ENCODE results near the gene NEXN. TPM values are rescaled to one million over a fixed set of nuclear protein-coding genes. Genes with fewer than 3 reads are reported as not detected.

The NEXN gene
- total and polyA plus RNA-seq, 2 donors (not counting 1 experiment from before 2014, with no cell fraction given), result 0.07 to 0.81 TPM

DNA sequence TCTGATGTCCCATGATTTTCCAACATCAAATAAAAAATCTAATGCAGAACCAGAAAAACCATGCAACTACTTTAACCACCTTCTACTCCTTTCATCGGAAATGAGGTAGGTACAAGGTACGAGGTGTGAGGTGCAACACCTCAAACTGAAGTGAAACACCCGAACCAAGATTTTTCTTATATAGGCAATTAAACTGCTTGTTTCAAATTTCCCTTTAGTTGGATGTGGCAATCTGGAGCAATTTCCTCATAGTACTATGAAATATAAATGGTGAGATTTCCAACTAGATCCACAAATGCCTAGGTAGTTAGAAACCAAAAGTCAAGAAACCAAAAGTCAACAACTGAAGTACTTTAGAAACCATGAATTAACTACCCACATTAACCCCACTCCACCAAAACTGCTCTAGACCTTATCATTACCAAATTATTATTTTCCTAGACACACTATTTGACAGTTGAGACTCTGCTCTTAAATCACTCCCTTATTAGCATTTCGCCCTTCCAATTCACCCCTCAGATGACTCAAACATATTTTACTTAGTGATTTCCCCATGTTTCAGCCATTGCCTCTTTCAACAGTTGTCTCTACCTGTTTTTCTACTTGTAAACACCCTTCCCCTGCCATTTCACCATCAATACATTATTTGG, 52.6 kb downstream of the NEXN start:
- intact Hi-C loops (cut with micrococcal nuclease), result no loop called here
- H3K27ac ChIP-seq (ENCODE audit: low read length in 2 of 2), result no peak overlapping the region
- ChIA-PET CTCF (no interaction called here), POLR2A (no interaction called here)
- no peaks in the 10 kb centered on the region for H3K27me3 Mint-ChIP-seq
- no peak overlapping the region for H3K4me3 ChIP-seq (ENCODE audit: control extremely low read depth in 1 of 5, extremely low read depth in 1 of 5, insufficient read depth in 1 of 5, low read depth in 2 of 5, low read length in 4 of 5)
- no peak overlapping the region for H3K4me2 ChIP-seq (replicated peaks; ENCODE audit: low read depth, low read length, poor library complexity, severe bottlenecking)
- DNase-seq (no peak), ATAC-seq (ENCODE audit: low read depth) (no peak)
- no peaks in the 10 kb centered on the region for H3K79me2 ChIP-seq (ENCODE audit: control insufficient read depth, insufficient read depth, low read length)
- H3K9ac ChIP-seq (ENCODE audit: low read length), result no peak overlapping the region
- no peak overlapping the region for H3K27ac Mint-ChIP-seq
- H3K4me1 ChIP-seq (ENCODE audit: control insufficient read depth in 2 of 2, insufficient read depth in 2 of 2, low read length in 2 of 2), result no peaks in the 10 kb centered on the region
- no peaks in the 10 kb centered on the region for H3K9me3 Mint-ChIP-seq (ENCODE audit: insufficient read depth)
- no peaks in the 10 kb centered on the region for H3K9me3 ChIP-seq (ENCODE audit: control extremely low read depth in 1 of 3, control insufficient read depth in 2 of 3, insufficient read depth in 1 of 3, low read length in 2 of 3)
- H3K36me3 ChIP-seq (replicated peaks in 1 of 2; ENCODE audit: control extremely low read depth in 1 of 2, control insufficient read depth in 1 of 2, extremely low read depth in 1 of 2, insufficient read depth in 2 of 2, low read length in 1 of 2), result peaks cover 3 to 13% of the 10 kb centered on the region in 2 experiments
- no peaks in the 10 kb centered on the region for H4K20me1 ChIP-seq (ENCODE audit: control insufficient read depth, insufficient read depth, low read length, poor library complexity, severe bottlenecking)
- peaks cover 1% of the 10 kb centered on the region for H3K4me1 Mint-ChIP-seq
- H3K4me3 Mint-ChIP-seq, result no peak overlapping the region
- H3K27me3 ChIP-seq (replicated peaks in 1 of 4; ENCODE audit: control extremely low read depth in 1 of 4, control insufficient read depth in 3 of 4, insufficient read depth in 4 of 4, low read length in 3 of 4), result no peaks in the 10 kb centered on the region
- 100% methylated on average over 1 of the region's 4 CpGs for WGBS (ENCODE audit: insufficient coverage)
- TF ChIP-seq, protein P1, sequence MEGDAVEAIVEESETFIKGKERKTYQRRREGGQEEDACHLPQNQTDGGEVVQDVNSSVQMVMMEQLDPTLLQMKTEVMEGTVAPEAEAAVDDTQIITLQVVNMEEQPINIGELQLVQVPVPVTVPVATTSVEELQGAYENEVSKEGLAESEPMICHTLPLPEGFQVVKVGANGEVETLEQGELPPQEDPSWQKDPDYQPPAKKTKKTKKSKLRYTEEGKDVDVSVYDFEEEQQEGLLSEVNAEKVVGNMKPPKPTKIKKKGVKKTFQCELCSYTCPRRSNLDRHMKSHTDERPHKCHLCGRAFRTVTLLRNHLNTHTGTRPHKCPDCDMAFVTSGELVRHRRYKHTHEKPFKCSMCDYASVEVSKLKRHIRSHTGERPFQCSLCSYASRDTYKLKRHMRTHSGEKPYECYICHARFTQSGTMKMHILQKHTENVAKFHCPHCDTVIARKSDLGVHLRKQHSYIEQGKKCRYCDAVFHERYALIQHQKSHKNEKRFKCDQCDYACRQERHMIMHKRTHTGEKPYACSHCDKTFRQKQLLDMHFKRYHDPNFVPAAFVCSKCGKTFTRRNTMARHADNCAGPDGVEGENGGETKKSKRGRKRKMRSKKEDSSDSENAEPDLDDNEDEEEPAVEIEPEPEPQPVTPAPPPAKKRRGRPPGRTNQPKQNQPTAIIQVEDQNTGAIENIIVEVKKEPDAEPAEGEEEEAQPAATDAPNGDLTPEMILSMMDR (IDR thresholded peaks at IDR 0.05), result no peak
- no peak overlapping the region for H2AFZ ChIP-seq (ENCODE audit: insufficient read depth, low read depth, low read length, poor library complexity, severe bottlenecking)

DNA sequence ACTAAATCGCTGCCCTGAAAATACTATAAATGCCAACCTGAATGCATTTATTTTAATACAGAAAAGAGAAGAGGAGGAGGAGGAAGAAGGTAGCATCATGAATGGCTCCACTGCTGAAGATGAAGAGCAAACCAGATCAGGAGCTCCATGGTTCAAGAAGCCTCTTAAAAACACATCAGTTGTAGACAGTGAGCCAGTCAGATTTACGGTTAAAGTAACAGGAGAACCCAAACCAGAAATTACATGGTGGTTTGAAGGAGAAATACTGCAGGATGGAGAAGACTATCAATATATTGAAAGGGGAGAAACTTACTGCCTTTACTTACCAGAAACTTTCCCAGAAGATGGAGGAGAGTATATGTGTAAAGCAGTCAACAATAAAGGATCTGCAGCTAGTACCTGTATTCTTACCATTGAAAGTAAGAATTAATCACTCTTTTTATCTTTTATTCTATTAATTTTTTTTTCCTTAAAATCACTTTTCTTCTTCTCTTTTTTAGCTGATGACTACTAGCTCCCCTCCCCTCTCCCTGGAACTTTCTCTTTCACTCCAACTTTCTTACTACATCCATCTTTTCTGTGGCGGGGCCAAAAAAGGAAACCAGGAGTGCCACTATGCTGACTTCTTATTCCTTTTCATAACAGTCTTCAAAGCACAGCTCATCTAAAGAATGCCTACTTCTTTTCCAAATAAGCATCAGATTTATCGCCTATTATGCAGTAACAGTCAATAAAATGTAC, 54.1 kb downstream of the NEXN start:
- Histone ChIP-seq H3K27me3 (replicated peaks in 1 of 4; ENCODE audit: control extremely low read depth in 1 of 4, control insufficient read depth in 3 of 4, insufficient read depth in 4 of 4, low read length in 3 of 4) (no peaks in the 10 kb centered on the region), H3K36me3 (replicated peaks in 1 of 2; ENCODE audit: control extremely low read depth in 1 of 2, control insufficient read depth in 1 of 2, extremely low read depth in 1 of 2, insufficient read depth in 2 of 2, low read length in 1 of 2) (peaks cover 3 to 29% of the 10 kb centered on the region in 2 experiments), H3K4me1 (ENCODE audit: control insufficient read depth in 2 of 2, insufficient read depth in 2 of 2, low read length in 2 of 2) (no peaks in the 10 kb centered on the region), H3K9ac (ENCODE audit: low read length) (no peak overlapping the region), H4K20me1 (ENCODE audit: control insufficient read depth, insufficient read depth, low read length, poor library complexity, severe bottlenecking) (no peaks in the 10 kb centered on the region), H3K27ac (ENCODE audit: low read length in 2 of 2) (no peak overlapping the region), H3K9me3 (ENCODE audit: control extremely low read depth in 1 of 3, control insufficient read depth in 2 of 3, insufficient read depth in 1 of 3, low read length in 2 of 3) (no peaks in the 10 kb centered on the region), H3K79me2 (ENCODE audit: control insufficient read depth, insufficient read depth, low read length) (no peaks in the 10 kb centered on the region), H3K4me3 (ENCODE audit: control extremely low read depth in 1 of 5, extremely low read depth in 1 of 5, insufficient read depth in 1 of 5, low read depth in 2 of 5, low read length in 4 of 5) (no peak overlapping the region), H3K4me2 (replicated peaks; ENCODE audit: low read depth, low read length, poor library complexity, severe bottlenecking) (no peak overlapping the region), H2AFZ (ENCODE audit: insufficient read depth, low read depth, low read length, poor library complexity, severe bottlenecking) (no peak overlapping the region)
- ChIA-PET POLR2A (no interaction called here), CTCF (no interaction called here)
- no peak for ATAC-seq (ENCODE audit: low read depth)
- 100% methylated on average over 1 of the region's 4 CpGs for WGBS (ENCODE audit: insufficient coverage)
- Mint-ChIP-seq H3K27ac (no peak overlapping the region), H3K4me3 (no peak overlapping the region), H3K27me3 (no peaks in the 10 kb centered on the region), H3K9me3 (ENCODE audit: insufficient read depth) (no peaks in the 10 kb centered on the region), H3K4me1 (peaks cover 3% of the 10 kb centered on the region)
- no peak for DNase-seq
- intact Hi-C loops (cut with micrococcal nuclease), result no loop called here
- TF ChIP-seq, protein P1 (IDR thresholded peaks at IDR 0.05), result no peak
- no peak for TF ChIP-seq EZH2 (IDR thresholded peaks at IDR 0.05; ENCODE audit: borderline replicate concordance, insufficient read depth, low read depth, low read length, poor library complexity, severe bottlenecking)

All from B cell (primary cell).